HS-5 (cell line): ENCODE results near the gene MED27.

Experiments used
- DNase-seq: peaks from one replicate; pipeline ENCODE4 v3.0.0-alpha.2; 2012; ENCODE audit warnings: low read depth

The MED27 gene

DNA sequence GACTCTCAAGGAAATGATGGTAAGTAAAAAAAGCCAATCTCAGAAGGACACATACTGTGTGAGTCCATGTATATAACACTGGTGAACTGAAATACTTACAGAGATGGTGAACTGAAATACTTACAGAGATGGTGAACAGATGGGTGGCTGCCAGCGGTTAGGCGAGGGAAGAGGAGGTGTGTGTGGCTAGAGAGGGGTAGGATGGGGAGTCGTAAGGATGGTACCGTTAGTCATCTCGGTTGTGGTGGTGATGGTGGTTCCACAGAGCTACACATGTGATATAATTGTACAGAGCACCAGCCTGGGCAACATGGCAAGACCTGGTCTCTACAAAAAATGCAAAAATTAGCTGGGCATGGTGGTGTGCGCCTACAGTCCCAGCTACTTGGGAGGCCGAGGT lies 226.2 kb downstream of the MED27 start:
- no peak for DNase-seq

DNA sequence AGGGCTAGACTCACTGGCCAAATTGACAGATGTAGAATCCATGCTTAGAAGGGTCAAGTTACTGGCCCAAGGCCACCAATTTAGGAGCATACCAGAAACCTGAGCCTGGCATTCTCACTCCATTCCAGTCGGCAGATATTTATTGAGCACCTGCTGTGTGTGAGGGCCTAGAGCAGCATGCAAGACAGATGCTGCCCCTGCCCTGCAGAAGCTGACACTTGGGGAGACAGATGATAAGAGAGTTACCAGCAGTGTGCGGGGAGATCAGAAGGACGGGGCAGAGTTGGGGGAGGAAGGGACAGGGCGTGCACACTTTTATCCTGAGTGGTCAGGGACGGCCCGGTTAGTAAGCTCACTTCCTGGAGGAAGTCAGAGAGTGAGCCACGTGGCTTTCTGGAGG lies 228.3 kb downstream of the MED27 start:
- DNase-seq: no peak

DNA sequence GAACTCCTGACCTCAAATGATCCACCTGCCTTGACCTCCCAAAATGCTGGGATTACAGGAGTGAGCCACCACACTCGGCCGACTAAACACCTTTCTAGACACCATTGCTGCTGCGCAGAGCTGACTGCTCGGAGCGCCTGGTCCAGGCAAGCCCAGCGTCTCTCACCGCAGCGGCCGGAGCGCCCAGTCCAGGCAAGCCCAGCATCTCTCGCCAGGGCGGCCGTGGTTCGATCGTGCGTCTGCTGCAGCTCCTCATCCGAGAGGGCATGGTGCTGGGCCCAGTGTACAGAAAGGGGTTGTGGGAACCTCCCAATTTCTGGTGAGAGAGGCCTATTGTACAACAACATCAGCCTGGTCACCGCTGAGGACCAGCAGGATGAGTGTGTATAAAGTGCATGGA lies 230.3 kb downstream of the MED27 start:
- DNase-seq: no peak

DNA sequence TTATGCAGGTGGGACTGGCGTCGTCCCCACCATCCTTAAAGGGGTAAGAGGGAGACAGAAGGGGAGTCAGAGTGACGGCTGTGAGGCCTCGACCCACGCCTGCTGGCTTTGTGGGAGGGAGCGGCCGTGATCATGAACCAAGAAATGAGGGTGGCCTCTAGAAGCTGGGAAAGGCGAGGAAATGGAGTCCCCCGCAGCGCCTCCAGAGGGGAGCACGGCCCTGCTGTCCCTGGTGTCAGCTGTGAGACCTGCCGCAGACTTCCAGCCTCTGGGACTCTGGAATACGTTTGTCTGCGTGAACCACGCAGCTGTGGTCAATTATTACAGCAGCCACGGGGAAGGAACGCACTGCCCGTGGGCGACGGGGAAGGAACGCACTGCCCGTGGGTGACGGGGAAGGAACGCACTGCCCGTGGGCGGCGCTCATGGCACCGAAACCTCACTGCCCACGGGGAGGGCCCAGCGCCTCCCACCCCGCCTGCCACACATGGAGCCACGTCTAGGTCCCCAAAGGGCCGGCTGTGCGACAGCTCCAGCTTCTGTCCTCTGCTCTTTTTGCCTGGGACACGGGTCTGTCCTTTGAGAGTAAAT lies 231.0 kb downstream of the MED27 start:
- DNase-seq: no peak

DNA sequence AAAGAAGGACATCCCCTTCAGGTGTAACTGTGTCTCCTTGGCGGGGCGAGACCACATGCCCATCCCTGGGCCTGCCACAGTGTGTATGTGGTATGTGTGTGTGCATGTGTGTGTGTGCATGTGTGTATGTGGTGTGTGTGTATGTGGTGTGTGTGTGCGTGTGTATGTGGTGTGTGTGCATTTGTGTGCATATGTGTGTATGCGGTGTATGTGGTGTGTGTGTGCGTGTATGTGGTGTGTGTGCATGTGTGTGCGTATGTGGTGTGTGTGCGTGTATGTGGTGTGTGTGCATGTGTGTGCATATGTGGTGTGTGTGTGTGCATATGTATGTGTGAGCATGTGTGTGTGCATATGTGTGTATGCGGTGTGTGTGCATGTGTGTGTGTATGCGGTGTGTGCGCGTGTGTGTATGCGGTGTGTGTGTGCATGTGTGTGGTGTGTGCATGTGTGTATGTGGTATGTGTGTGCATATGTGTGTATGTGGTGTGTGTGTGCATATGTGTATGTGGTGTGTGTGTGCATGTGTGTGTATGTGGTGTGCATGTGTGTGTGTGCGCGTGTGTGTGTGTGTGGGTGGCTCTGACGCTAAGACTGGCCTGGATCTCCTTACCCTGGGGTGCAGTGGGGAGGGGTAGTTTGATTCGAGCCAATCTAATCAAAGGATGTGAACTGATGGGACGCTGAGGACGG lies 231.9 kb downstream of the MED27 start:
- DNase-seq: no peak

DNA sequence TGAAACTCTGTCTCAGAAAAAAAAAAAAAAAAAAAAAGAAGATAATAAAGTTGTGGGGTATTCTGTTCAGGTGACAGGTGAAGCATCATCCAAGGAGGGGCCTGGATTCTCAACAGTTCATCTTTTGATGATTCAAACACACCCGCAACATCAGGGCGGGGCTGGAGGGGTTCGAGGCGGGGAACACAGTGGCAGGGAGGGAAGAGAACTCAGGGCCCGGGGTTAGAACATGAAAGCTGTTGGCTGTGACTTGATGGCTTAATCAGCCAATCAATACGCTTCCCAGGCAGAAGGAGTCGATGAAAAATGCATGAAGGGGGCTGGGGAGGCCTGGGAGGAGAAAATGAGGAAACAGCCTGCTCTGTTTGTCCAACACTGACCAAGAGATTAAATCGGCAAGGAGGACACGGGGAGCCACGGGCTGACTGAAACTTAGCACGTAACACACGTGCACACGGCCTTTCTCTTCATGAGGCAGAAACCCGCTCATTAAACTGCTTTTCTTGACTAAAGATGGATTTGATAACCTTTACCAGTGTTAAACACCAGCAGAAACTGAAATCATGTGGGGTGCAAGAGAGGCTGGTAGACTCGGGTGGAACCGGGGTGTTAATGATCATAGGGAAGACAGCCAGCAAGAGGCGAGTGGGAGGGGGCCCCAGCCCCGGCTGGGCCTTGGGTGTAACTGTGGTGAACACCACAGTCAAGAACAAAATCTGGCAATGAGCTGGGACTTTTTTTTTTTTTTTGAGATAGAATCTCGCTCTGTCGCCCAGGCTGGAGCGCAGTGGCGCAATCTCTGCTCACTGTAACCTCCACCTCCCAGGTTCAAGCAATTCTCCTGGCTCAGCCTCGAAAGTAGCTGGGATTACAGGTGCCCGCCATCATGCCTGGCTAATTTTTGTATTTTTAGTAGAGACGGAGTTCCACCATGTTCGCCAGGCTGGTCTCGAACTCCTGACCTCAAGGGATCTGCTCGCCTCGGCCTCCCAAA lies 234.1 kb downstream of the MED27 start:
- DNase-seq: no peak

DNA sequence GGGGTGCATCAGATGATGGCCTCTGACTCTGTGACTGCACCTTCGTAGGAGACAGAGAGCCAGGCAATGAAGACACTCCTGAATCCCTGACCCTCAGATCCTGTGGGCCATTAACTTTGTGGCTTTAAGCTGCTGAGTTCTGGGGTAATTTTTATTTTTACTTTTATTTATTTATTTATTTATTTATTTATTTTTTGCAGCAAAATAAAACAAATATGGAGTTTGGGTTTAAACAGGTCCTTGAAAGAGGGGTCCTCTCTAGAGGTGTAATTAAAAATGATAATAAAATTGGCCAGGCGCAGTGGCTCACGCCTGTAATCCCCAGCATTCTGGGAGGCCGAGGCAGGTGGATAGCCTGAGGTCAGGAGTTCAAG lies 234.9 kb downstream of the MED27 start:
- DNase-seq: no peak

DNA sequence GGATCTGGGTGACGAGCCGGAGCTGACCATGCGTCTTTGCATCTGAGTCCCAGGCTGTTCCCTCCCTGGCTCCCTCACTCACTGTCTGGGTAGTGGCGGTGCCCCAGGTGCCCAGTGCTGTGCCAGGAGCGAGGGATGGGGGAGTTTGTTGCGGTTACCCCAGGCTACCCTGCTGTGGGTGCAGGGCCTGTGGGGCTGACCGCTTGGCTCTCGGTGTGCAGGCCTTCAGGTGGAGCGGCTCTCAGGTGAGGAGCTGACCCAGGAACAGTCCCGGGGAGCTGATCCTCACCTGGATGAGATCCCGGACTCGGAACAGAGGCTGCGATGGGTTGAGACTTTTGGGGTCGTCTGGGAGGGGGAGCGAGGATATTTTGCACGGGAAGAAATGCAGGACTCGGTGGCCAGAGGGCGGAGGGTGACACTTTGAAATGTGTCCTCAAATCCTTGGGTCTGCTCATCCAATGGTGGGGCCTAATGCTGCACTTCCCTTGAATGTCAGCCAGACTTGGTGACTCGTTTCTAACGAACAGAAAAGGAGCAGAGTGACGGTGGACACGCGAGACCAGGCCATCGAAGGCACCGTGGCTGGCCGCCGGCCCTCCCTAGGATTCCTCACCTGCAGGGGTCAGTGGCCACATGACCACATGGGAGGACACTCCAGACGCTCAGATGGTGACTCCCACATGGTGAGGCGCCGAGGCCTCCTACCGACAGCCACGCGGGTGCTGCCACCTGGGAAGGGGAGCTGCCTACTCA lies 235.5 kb downstream of the MED27 start:
- DNase-seq: no peak

DNA sequence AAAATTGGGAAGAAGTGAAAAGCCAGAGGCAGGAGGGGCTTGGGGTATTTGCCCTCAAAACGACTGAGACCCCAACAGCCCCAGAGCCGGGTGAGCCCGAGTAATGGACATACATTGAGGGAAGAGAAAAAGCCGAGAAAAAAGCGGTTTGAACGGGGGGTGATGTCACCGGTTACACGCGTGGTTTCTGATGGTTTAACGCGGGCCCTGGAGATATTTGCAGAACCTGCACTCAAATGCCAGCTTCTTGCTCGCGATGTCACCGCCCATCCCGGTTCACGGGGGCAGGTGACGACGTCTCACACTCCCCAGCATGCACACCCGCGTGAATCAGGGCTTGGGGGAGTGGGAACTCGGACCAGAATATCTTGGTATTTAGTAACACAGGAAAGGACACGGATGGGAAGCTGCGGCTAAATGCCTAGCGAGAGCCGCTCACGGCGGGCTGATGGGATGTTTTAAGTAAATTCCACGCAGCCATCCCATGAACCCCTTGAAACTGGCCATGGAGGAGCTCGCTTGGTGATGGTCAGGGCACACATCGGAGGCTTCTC lies 237.8 kb downstream of the MED27 start:
- DNase-seq: no peak

DNA sequence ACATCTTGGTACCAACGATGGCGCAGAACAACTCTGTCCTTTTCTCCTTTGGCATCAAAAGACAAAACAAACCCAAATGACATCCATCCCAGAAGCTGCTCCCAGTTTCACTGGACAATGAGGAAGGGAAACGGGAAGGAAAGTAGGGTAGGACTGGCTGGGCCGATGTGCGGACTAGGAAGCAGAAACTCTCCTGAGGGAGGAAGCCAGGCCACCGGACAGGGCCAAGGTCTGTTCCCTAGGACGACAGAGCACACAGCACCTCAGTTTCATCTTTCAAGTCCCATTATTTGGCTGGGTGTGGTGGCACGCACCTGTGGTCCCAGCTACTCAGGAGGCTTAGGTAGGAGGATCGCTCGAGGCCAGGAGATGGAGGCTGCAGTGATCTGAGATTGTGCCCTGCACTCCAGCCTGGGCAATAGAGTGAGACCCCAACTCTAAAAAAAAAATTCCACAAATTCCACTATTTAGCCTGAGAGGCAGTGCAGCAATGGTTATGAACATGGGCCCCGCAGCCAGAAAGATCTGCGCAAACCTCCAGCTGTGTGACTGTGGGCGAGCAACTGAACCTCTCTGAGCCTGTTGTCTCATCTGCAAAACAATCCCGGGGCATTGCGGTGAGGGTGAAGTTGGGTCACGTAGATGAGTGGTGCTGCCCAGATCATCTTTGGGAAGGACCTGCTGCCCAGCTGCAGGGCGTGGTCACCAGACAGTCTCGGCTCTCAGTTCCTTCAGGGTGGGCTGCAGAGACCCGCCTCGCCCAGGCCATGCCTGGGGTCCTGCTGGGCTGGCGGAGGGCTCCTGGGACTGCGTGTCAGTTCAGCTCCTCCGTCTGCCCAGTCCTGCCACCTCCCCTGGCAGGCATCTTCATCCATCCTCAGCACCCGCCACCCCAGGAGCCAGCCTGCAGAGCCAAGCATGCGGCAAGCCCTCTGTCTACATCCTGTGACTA lies 238.6 kb downstream of the MED27 start:
- DNase-seq: no peak

DNA sequence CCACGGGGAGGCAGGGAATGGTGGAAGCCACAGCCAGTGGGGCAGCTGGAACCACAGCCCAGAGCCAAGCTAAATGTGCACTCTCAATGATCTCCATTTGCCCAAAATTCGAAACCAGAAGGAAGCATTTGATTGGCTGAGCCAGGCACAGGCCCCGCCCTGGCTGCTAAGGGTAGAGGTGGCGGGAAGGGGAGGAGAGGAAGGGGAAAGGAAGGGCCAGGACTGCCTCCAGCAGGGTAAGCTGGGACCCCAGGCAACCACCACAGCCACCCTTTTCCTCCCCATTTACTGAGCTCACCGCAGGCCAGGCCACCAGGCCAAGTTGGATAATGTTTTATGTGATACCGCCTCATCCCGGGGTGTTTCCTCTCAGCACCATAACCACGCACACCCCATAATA lies 239.4 kb downstream of the MED27 start:
- no peak for DNase-seq

DNA sequence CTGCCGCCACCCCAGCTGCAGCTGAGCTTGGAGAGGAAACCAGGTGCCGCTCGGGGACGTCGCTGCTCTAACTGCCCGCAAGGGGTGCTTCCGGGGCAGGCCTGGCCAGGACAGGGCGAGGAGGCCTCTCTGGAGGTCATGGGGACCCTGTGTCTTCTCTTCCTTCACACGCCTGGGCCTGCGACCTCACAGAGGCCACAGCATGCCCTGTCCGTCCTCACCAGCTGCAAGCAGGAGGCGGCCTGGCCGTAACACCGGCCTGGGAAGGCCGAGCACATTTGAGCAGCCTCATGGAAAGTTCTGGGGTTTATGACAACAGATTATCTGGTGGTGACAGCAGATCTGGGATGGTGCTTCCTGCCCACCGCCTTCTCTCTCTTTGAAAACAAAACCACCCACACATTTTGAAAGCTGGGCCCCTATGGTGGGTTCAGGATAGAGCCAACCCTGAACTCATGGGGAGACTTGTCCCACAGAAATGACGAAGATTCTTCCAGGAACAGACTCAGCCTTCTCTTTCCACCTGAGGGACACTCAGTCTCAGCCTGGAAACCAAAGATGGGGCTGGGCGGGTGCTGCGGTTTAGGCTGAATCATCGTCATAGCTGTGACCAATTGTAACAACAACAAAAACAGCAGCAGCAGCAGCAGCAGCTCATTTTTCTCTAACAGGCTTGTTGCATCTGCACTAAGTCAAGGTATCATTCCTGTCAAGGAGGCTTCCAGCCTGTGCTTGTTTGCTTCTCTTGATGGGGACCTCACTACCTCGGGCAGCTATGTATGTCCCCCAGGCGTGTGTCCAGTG lies 240.2 kb downstream of the MED27 start:
- peak; percentile 47 for DNase-seq

DNA sequence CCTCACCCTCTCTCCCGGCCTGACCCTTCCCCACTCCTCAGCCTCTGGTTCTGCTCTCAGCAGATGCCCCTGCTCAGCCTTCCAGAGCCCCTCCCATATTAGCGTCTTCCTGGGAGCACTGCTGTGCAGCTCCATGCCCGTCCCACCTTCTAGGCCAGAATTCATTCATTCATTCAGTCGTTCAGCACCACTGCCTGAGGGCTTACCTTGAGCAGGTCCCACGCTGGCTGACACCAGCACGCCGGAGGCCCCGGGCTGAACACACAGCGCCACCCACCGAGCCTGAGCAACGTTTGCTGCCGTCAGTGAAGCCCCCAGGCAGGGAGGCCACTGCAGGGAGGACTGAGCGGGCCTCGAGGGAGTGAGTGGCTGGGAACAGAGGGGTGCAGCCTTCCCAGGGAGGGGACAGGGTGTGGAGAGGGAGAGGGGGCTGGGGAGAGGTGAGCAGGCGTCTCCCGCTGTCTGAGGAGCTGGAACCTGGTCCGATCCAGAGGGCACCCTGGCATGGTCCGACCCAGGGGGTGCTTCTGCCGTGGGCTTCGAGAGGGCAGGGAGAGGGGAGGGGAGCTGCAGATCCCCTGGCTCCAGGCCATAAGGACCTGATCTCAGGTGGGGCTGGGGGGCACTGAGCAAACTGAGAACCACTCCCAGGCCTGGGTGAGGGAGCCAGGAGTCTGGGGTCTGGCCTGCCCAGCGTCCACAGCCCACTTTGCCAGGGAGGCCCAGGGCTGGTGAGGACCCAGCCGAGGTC lies 241.0 kb downstream of the MED27 start:
- DNase-seq: no peak

DNA sequence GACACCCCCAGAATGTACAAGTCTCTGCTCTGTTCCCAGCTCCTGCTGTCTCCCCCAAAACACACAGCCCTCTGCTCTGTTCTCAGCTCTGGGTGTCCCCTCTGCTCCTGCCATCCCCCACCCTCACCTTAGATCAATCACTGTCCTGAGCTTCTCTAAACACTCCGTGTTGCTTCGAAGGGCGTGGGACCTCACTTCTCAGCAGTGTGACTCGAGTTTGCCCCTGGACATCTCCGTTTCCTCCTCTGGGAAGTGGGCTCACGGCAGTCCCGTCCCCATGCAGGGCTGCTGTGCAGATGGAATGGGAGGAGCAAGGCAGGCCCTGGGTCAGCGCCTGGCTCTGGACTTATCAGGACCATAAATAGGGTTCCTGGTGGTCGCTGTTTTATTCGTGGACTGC lies 241.8 kb downstream of the MED27 start:
- no peak for DNase-seq

DNA sequence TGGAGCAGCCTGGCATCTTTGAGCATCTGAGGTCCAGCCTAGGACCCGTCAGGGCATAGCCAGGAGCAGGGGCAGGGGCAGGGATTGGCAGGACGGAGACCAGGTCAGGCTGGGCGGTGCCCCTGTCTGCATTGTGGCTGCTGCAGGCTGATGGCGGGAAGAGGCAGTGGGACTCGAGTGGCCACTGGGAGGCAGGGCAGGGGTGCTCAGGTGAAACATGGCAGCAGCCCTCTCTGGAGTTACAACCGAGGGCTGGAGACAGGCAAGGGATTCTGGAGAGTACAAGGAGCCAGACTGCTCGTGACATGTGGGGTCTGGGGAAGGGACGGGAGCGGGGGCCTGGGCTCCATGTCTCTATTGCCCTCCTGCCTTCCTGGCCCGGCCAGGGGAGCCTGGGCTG lies 242.4 kb downstream of the MED27 start:
- no peak for DNase-seq

DNA sequence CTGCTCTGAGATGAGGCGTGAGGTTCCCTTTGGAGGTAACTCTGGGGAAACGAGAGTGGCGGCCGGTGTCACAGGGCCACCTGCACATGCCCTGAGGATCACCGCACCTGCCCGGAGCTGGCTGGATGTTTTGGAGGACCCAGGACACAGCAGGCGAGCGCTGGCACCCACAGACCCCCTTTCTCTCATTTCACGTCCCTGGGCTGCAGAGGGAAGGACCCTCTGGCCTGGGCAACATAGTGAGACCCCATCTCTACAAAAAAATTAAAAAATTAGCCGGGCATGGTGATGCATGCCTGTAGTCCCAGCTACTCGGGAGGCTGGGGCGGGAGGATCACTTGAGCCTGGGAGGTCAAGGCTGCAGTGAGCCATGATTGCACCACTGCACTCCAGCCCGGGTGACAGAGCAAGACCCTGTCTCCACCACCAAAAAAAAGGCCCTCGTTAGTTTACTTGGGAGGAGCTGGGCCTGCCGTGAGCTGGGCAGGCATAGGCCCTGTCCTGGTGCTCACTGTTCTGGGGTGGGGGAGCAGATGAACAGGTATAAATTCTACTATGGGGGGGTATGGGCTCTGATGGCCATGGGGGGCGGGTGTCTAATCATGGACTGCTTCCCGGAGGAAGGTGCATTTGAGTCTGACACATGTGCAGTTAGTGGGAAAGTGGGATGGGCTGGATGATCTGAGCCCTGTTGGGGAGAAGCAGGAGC lies 242.9 kb downstream of the MED27 start:
- DNase-seq: no peak

DNA sequence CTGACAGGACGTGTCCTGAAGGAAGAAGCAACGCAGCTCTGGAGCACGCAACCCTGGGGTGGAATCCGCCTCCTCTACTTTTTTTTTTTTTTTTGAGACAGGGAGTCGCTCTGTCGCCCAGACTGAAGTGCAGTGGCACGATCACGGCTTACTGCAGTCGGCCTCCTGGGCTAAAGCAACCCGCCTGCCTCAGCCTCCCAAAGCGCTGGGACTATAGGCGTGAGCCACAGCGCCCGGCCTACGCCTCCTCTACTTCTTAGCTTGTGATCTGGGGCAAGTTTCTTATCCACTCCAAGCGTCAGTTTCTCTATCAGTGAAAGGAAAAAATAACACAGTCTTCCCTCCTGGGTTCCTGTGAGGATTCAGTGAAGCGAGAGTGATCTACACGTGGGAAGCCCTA lies 243.6 kb downstream of the MED27 start:
- DNase-seq: no peak

DNA sequence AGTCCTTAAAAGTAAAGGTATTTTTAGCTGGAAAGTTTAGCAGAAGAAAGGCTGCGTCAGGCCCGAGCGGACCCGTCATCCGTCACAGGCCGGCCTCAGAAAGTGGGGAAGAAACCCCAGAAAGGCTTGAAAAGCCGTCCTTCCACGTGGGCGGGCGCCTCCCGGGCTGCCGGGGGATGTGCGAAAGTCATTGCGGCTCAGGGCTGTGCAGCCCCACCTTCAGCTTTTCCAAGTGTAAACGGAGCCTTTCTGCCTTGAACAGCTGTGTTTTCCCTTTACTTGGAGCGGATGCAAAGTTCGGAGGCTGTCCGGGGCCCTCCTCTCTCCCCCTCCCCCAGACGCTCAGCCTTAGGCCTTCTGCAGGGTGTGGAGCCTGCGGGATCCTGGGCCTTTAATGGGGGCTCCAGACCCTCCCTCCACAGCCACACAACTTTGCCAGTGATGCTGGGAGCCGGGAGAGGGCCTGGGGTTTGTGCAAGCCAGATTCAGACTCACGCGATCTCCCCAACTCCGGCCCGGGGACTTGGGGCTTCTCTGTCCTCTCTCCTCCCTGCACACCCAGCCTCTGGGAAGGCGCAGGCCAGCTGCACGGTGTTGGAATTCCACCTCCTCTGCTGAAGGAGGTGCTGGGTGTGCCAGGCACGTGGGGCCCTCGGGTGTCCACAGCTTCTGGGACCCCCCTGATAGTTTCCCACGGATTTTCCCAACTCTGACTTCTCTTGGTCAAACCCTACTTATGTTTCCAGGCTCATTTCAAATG lies 244.3 kb downstream of the MED27 start:
- DNase-seq: no peak
